GM23248 (cell line): ENCODE measurements around the gene KCNQ5.

Source experiments
- EZH2 ChIP-seq: fragments of 200-600 bp; sonication (generic); IDR thresholded peaks from 2 replicates; pipeline ENCODE4 v1.6.1; 2018; ENCODE audit warnings: antibody characterized with exemption, mild to moderate bottlenecking; ENCODE audit not compliant: insufficient read depth, poor library complexity, severe bottlenecking
- EZH2phosphoT487 ChIP-seq: fragments of 200-600 bp; sonication (generic); IDR thresholded peaks from 2 replicates; pipeline ENCODE4 v1.6.1; 2018; ENCODE audit warnings: antibody characterized with exemption, moderate library complexity, mild to moderate bottlenecking, low read depth; ENCODE audit not compliant: insufficient read depth

DNA sequence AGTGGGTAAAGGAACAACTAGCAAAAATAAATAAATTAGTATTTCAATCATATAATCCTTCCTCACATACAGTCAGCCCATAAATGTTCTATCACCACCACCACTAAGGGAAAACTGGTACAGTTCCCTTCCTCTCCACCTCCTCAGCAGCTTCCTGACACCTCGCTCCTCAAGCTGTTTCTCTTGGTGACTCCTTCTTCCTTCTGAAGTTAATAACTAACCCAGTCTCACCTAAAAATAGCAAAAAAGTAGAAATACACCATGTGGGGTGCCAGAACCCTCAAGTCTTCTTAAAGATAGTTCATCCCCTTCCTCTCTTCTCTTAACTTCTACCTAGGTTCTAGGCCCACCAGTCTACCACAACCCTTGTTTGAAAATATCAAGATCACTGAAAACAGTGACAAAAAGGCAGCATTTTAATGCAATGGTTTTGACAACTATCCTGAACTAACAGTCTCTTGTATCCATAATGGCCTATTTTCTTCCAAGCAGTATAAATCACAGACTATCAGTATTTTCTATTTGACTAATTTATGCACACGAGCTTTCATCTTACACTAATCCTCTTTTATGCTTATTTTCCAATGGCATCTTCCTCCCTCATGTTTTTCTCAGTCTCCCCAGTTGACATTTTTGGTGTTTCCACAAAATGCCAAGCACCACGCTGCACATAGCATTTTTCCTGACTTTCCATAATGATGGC, 518.0 kb downstream of the KCNQ5 start:
- TF ChIP-seq EZH2 (no peak), EZH2phosphoT487 (no peak)
